Ramos (cell line): ENCODE data around the gene TASOR.
"Not testable (repeated sequence)": the region's sequence is repeated elsewhere in the genome, so short reads cannot be mapped to it uniquely, and the experiment has no call there.

Experiments used
- in situ Hi-C: fragments of 300-500 bp; cut with MboI; formaldehyde crosslinking; loops from one replicate; pipeline ENCODE4 v1.14.3; 2022; ENCODE audit warnings: low sequenced_read_pairs; ENCODE audit not compliant: unreplicated experiment

TASOR gene, protein sequence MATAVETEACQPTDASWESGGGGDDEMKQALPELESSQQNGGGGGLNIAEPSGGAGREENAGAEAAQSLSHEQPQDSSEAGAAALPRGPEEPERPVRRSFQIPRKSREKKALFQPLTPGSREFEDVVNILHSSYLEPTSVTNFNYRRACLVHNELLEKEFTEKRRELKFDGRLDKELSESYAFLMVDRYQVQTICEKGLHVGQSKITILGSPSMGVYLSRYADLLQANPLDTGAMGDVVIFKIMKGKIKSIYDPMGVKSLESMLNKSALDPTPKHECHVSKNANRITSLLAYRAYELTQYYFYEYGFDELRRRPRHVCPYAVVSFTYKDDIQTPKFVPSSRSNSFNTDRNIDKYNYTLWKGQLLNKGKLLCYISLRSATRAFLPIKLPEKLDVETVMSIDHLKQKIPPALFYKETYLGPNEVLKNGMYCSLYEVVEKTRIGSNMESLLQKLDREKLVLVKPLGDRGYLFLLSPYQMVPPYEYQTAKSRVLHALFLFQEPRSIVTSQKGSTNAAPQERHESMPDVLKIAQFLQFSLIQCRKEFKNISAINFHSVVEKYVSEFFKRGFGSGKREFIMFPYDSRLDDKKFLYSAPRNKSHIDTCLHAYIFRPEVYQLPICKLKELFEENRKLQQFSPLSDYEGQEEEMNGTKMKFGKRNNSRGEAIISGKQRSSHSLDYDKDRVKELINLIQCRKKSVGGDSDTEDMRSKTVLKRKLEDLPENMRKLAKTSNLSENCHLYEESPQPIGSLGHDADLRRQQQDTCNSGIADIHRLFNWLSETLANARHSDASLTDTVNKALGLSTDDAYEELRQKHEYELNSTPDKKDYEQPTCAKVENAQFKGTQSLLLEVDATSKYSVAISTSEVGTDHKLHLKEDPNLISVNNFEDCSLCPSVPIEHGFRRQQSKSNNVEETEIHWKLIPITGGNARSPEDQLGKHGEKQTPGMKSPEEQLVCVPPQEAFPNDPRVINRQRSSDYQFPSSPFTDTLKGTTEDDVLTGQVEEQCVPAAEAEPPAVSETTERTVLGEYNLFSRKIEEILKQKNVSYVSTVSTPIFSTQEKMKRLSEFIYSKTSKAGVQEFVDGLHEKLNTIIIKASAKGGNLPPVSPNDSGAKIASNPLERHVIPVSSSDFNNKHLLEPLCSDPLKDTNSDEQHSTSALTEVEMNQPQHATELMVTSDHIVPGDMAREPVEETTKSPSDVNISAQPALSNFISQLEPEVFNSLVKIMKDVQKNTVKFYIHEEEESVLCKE (N-terminal part only)

DNA sequence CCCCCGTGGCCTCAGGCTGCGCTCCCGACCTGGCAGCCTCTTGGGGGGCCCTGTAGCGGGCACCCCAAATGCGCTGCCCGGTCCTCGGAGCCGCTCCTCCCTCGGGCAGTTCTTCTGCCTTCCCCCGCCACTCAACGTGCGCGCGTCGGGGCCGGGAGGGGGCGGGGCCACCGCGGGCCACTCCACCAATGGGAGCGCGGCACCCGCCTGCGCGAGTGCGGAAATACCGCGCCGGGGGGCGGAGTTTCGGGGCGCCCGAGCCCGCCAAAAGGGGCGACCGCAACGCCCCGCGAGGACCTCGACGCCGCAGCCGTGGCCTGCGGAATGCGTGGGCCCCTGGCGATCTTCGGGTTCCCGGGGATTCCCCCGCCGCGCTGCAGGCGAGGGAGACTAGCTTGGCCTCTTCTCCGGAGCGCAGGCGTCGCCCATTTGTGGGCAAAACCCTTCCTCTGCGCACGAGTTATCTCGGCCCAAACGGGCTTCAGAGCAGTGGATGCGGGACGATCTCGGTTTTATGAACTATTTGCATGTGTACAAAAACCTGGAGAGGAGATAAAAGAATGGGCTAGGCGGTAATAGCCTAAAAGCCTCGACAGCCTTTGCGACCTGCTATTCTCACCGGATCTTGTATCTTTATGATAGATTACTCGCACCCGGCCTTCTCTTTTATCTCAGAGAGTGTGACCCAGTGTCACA, at the start of gene TASOR:
Gene TASOR (minus strand): TSS at position 144 of the 696 bp plus-strand sequence. CDS start 259 bp downstream, outside the sequence.
- in situ Hi-C loops: no loop called here

DNA sequence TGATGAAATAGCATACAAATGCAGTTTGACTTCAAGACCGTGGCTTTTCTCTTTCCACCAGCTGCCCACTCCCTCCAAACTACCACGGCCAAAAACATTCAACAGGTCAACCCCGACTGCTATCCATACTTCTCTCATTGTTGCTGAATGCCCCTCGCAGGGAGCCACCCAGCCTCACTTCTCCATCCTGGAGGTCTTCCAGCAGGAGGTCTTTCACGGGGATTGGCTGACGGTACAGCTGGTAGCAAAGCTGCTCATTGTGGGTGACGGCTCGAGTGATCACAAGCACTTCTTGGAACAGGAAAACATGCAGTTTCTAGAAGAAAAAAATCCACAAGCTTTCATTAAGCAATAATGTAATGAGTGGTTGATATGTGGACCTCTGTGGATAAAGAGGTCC, 49.0 kb upstream of the TASOR start:
- in situ Hi-C loops: no loop called here

DNA sequence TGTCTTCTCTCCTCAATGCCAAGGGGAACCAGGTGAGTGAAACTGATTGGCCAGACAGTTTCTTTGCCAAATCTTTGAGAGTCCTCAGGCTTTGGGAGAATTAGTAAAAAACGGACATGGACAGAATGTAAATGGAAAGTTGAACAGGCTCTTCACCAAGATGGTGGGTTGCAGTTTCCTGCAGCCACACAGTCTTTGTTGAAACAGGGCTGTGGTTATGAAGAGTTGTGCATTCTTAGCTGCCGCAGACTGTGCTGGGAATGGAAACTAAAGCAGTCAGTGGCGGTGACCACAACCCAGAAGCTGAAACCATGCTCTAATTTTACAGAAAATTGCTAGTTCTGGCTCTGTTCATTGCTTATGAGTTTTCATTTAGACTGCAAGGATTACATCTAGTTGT, 42.1 kb upstream of the TASOR start:
- in situ Hi-C loops: no loop called here

DNA sequence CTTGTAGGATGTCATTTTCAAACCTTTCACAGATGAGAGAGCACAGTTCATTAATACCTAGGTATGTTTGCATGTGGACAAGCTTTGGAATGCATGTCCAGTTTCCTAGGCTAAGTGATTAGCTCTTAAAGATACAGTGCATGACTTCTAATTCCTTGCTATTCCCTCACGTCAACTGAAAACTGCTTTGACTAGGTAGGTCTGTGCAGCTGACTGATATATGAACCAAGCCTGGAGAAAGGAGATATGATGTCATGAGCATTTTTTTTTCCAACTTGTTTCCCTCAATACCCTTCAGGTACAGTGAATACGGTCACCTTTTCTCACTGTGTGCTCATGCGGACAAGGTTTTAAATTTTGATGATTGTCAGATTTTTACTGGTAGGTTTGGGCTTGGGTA, 41.6 kb upstream of the TASOR start:
- in situ Hi-C loops: no loop called here

DNA sequence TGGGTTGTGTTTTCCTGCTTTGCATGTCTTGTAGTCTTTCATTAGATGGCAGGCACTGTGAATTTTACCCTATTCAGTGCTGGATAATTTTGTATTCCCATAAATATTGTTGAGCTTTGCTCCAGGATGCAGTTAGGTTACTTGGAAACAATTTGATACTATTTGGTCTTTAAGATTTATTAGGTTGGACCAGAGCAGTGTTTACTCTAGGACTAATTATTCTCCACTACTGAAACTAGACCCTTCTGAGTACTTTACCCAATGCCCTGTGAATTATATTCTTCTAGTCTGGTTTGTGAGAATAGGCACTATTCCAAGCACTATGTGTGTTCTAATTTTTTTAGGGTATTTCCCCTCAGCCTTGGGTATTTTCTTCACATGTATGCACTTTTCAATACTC, 37.8 kb upstream of the TASOR start:
- in situ Hi-C loops: no loop called here

DNA sequence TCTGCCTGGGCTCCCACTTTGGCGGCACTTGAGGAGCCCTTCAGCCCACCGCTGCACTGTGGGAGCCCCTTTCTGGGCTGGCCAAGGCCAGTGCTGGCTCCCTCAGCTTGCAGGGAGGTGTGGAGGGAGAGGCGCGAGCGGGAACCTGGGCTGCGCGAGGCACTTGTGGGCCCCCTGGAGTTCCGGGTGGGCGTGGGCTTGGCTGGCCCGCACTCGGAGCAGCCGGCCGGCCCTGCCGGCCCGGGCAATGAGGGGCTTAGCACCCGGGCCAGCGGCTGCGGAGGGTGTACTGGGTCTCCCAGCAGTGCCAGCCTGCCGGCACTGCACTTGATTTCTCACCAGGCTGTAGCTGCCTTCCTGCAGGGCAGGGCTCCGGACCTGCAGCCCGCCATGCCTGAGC, 35.7 kb upstream of the TASOR start:
- in situ Hi-C loops: not testable (repeated sequence)

DNA sequence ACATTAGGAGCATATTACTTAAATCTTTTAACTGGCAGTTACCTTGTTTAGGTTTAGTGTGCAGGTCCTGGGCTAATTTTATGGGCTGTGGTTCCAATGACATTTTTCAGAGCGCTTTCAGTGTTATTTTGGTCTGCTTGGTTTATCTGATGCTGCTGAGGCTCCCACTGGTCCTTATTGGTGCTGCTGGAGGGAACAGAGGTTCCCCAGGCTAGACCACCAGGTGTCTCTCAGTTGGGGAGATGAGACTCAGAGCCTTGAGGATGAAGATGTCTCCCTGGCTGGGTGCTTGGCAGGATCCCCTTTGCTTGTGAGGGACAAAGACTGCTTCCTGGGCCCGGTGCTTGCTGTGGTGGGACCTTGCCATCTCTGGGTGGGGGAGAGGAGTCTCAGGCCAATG, 28.3 kb upstream of the TASOR start:
- in situ Hi-C loops: loop anchor here (5.0 kb wide), 1 partner anchor 86 kb away; no protein-coding TSS in a partner anchor

DNA sequence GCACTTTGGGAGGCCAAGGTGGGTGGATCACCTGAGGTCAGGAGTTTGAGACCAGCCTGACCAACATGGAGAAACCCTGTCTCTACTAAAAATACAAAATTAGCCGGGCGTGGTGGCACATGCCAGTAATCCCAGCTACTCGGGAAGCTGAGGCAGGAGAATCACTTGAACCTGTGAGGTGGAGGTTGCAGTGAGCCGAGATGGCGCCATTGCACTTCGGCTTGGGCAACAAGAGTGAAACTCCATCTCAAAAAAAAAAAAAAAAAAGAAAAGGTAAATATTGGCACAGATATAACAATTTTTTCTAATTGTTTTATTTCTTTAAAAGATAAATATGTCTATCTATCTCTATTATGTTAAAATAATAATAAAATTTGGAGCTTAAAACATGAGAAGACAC, 24.3 kb upstream of the TASOR start:
- in situ Hi-C loops: not testable (repeated sequence)

DNA sequence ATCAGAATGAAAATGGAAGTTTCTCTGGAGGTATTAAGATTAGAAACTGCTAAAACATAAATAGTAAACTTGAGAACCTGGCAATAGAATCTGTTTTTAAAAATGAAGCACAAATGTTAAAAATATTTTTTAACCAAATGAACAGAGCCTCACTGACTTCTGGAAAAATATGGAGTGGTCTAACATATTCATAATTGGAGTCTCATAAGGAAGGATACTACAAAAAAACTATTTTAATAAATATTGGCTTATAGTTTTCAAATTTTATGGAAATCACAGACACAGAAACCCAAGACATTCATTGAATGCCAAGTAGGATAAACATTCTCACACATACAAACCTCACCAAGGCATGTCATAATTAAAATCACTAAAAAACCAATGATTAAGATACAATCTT, 23.6 kb upstream of the TASOR start:
- in situ Hi-C loops: no loop called here

DNA sequence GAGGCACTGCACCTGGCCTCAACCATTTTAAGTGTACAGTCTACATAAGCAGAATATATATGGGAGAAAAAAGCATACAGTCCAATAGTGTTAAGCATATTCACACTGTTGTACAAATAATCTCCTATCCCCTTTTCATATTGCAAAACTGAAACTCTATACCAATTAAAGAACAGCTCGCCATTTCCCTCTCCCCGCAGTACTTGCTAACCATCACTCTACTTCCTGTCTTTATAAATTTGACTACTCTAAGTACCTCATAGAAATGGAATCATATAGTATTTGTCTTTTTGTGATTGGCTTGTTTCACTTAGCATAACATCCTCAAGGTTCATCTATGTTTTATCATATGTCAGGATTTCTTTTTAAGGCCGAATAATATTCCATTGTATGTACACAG, 21.6 kb upstream of the TASOR start:
- in situ Hi-C loops: loop anchor here (5.0 kb wide), 1 partner anchor 283 kb away; no protein-coding TSS in a partner anchor

DNA sequence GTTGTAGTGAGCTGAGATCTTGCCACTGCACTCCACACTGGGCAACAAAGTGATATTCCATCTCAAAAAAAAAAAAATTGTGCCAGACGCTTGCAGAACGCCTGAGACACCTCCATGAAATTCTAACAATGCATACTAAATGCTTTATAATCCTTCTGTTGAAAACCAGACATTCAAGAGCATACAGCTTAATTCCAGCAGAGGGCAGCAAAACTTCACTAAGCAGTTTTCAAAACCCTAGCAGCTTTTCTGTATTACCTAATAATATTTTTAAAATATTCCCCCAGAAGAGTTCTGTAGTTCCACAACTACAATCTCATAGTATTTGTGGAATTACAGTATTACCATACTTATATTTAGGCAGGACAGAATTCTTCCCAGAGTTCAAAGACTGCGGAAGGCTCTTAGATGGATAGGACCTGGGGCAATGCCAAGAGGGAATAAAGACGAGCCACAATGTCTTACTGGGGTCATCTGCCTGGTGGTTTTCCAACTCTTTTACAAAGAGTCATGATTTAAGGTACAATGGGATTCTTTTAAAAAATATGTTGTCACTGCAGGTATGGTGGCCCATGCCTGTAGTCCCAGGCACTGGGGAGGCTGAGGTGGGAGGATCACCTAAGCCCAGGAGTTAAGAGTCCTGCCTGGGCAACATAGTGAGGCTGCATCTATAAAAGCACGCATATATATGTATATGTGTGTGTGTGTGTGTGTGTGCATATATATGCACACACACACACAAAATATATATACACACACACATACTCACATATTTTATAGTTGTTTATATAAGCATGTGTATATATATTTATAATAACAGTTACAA, 19.6 kb upstream of the TASOR start:
- in situ Hi-C loops: loop anchor here (5.0 kb wide), 1 partner anchor 285 kb away; no protein-coding TSS in a partner anchor

DNA sequence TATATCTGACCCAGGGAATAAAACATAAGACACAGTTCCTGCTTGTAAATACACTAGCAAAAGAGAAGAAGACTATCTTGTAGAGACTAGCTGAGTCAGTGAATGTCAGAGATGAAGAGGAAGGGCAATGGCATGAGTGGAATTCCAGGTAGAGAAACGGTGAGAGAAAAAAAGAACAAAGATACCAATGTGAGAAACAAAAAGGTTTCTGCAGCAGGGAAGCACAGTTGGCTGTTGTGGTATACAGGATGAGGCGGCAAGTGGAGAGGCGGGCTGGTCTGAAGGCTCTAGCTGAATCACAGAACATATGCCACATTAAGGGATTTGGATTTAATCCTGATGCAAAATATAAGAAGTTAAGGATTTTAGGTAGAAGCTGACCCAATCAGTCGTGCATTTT, 17.1 kb upstream of the TASOR start:
- in situ Hi-C loops: loop anchor here (5.0 kb wide), 1 partner anchor 287 kb away; no protein-coding TSS in a partner anchor

DNA sequence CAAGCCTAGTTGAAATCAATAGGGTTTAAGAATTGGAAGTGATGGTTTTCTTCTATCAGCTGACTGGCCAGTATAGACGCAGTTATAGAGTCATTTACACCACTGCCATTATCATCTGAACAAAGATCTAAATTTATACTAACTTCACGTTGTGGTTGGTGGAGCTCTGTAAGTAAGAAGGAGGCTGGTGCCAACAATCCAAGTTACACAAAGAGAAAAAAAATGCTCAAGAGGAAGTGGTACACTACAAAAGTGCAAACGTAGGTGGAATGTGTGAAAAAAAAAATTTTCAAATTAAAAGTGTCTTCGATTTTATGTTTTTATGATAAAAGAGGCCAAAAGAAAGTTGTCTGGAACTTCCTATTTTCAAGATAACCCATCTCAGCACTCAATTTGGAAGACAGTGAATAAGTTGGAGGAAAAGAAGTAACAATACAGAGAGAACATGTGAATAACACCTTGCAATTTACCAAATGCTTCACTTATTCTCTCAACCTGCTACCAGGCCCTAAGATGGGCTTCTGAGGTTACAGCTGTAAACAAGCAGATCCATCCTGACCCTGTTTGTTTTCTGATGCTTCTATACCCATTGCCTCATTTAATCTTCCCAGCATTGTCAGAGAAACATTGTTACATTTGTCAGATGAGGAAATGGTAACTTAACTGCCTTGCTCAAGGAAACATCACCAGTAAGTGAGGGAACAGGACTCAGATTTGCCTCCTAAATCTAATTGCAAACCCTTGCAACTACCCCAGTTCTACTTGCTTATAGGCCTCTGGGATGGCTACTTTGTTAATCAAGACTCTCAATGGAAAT, 12.0 kb upstream of the TASOR start:
- in situ Hi-C loops: no loop called here

DNA sequence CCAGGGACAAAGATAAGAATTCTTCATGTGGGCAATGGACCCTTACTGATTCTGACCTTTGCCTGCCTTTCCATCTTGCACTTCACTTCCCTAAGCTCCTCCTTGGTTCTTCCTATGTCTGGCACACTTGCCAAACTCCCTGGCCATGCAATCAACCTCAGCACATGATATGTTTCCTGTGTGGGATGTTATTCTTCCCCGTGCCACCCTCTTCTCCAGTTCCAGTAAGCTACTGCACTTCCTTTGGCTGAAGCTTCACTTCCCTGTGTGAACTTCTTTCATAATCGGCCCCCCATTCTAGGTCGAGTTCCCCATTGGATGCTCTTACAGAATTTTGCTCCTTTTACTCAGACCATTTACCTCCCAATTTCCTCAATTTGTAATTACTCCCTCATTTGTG, 10.7 kb upstream of the TASOR start:
- in situ Hi-C loops: no loop called here

DNA sequence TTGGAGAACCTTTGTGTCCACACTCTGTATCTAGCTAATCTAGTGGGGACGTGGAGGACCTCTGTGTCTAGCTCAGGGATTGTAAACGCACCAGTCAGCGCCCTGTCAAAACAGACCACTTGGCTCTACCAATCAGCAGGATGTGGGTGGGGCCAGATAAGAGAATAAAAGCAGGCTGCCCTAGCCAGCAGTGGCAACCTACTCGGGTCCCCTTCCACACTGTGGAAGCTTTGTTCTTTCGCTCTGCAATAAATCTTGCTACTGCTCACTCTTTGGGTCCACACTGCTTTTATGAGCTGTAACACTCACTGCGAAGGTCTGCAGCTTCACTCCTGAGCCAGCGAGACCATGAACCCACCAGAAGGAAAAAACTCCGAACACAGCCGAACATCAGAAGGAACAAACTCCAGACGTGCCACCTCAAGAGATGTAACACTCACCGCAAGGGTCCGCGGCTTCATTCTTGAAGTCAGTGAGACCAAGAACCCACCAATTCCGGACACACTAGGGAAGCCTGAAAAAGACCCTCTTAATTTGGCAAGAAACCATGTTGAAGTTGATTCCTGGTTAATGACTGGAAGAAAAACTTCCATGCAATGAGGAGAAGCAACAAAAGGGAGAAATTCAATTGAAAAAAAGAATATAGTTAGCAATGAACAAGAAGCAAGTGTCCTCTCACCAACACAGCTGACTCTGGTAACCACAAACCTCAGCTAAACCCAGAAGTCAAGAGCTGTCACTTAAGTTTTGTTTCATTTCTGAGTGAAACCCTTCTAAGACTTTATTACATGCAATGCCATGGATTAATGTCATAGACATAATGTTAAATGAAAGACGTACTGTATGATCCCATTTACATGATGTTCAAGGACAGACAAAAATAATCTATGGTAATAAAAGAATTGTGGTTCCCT, 9.7 kb upstream of the TASOR start:
- in situ Hi-C loops: not testable (repeated sequence)

DNA sequence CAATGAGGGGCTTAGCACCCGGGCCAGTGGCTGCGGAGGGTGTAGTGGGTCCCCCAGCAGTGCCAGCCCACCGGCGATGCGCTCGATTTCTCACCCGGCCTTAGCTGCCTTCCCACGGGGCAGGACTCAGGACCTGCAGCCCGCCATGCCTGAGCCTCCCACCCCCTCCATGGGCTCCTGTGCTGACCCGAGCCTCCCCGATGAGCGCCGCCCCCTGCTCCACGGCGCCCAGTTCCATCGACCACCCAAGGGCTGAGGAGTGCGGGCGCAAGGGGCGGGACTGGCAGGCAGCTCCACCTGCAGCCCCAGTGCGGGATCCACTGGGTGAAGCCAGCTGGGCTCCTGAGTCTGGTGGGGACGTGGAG, 8.9 kb upstream of the TASOR start:
- in situ Hi-C loops: not testable (repeated sequence)
